COLO668 (cell line): ENCODE data around the gene ZNF98.

Source experiments
- DNase-seq: peaks from one replicate; lab custom pipeline; 2025; ENCODE audit not compliant: unreplicated experiment; lab: John Stamatoyannopoulos, UW

ZNF98 gene

GRCh38 chr19:22422211-22422610 is at the start of gene ZNF98:
TSS of gene ZNF98 (minus strand) at chr19:22422346. CDS start at chr19:22422224, 122 bp downstream.
- DNase-seq = no peak

GRCh38 chr19:22446605-22447004 is 24.5 kb upstream of the ZNF98 start:
- no peak for DNase-seq

DNA sequence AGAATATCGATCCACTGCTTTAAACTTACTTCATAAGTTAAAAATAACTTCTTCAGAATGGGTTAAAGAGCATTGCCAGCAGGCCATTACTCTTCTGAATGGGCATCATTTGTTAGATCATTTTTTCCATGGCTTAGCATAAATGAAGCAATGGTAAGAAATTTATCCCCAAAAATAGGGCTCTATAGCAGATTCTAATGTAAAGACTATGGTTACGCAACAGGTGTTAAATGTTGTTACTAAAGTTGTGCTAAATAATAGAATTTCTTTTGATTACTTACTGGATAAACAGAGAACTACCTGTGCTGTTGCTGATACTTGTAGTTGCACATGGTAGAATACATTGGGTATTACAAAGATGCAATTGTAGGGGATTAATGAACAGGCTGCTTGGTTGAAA is 15.9 kb upstream of the ZNF98 start:
- DNase-seq = no peak

DNA sequence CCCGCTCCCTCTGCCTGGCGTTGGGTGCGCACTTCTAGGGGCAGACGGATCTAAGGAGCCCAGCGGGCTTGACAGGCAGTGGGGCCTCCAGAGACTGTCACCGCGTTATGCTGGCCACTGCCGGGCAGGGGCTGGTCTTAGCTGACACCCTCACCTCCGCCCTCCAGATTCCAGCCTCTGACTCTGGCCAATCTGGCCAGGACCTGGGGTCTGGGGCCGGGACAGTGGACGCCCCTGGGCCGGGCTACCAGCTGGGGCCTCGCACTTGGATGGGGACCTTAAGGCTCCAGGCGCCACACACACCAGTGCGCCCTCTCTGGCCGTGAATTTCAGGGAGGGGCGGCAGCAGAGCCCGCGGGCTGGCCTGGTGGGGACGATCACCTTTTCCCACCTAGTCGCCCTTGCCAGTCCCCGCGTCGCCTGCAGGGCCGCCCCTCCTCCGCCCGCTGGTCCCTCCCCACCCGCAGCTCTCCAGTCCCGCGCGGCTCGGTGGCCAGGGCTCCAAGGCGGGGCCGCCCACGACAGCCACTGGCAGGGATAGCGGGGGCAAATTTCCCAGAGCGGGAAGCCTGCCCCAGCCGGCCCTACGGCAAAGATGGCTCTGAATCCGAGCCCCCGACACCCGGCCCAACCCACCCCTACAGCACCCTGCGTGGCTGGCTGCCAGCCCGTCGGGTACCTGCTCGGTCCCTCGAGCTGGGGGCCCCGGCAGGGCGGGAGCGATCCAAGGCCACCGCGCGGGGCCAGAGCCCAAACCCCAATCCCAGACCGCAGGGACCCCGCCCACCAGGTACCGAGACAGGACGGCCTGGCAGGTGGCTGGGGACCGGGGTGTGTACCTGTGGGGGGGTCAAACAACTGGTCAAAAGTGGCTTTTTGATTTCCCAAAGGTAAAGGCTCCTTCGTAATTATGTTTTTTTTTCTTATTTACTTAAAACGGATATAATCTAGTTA is 6.1 kb upstream of the ZNF98 start:
- DNase-seq = no peak

- no peak for DNase-seq
Measured at GRCh38 chr19:22427547-22427946, 5.4 kb upstream of the ZNF98 start.

- no peak for DNase-seq
Measured at GRCh38 chr19:22426901-22427300, 4.8 kb upstream of the ZNF98 start.

- no peak for DNase-seq
Measured at GRCh38 chr19:22421797-22422196, 349 bp downstream of the ZNF98 start.

DNA sequence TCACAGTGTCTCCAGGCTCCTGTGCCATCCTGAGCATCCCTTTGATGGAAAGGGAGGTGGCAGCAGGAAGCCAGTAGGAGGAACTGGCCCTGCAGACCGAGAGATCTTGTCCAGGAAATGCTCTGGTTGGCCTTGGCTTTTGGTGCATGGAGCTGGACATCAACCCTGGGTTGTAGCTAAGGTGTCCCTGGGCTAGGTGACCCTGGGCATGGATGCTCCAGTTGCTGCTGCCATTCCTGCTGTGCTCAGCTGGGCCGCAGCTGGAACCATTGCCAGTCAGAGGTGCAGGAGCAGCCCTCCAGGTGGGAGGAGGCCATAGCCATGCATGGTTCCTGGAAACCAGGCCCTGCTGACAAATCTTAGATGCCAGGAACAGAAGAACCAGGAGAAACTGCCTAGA is 67.5 kb downstream of the ZNF98 start:
- no peak for DNase-seq
